ENCODE results near the gene HNRNPA1.
"Not testable (repeated sequence)": the region's sequence is repeated elsewhere in the genome, so short reads cannot be mapped to it uniquely, and the experiment has no call there.

DNA sequence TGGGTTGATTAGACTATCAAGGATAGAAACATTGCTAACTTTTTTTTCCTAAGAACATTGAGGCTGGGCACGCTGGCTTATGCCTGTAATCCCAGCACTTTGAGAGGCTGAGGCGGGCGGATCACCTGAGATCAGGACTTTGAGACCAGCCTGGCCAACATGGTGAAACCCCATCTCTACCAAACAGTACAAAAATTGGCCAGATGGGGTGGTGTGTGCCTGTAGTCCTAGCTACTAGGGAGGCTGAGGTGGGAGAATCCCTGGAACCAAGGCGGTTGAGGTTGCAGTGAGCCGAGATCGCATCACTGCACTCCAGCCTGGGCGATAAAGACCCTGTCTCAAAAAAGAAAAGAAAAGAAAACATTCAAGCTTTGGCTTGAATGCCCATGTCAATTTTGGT lies 31.8 kb downstream of the HNRNPA1 start:
- TF ChIP-seq POLR2A (IDR thresholded peaks at IDR 0.05), result not testable (repeated sequence)
- TF ChIP-seq, protein P1, sequence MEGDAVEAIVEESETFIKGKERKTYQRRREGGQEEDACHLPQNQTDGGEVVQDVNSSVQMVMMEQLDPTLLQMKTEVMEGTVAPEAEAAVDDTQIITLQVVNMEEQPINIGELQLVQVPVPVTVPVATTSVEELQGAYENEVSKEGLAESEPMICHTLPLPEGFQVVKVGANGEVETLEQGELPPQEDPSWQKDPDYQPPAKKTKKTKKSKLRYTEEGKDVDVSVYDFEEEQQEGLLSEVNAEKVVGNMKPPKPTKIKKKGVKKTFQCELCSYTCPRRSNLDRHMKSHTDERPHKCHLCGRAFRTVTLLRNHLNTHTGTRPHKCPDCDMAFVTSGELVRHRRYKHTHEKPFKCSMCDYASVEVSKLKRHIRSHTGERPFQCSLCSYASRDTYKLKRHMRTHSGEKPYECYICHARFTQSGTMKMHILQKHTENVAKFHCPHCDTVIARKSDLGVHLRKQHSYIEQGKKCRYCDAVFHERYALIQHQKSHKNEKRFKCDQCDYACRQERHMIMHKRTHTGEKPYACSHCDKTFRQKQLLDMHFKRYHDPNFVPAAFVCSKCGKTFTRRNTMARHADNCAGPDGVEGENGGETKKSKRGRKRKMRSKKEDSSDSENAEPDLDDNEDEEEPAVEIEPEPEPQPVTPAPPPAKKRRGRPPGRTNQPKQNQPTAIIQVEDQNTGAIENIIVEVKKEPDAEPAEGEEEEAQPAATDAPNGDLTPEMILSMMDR (IDR thresholded peaks at IDR 0.05), result not testable (repeated sequence)
